NCI-H1930 (cell line): ENCODE measurements around the gene CAVIN1.
"Not testable (repeated sequence)": the region's sequence is repeated elsewhere in the genome, so short reads cannot be mapped to it uniquely, and the experiment has no call there.

Experiments
- DNase-seq, 2 experiments: peaks; one replicate each; lab custom pipeline; 2025; lab: John Stamatoyannopoulos, UW

CAVIN1 gene, protein sequence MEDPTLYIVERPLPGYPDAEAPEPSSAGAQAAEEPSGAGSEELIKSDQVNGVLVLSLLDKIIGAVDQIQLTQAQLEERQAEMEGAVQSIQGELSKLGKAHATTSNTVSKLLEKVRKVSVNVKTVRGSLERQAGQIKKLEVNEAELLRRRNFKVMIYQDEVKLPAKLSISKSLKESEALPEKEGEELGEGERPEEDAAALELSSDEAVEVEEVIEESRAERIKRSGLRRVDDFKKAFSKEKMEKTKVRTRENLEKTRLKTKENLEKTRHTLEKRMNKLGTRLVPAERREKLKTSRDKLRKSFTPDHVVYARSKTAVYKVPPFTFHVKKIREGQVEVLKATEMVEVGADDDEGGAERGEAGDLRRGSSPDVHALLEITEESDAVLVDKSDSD

DNA sequence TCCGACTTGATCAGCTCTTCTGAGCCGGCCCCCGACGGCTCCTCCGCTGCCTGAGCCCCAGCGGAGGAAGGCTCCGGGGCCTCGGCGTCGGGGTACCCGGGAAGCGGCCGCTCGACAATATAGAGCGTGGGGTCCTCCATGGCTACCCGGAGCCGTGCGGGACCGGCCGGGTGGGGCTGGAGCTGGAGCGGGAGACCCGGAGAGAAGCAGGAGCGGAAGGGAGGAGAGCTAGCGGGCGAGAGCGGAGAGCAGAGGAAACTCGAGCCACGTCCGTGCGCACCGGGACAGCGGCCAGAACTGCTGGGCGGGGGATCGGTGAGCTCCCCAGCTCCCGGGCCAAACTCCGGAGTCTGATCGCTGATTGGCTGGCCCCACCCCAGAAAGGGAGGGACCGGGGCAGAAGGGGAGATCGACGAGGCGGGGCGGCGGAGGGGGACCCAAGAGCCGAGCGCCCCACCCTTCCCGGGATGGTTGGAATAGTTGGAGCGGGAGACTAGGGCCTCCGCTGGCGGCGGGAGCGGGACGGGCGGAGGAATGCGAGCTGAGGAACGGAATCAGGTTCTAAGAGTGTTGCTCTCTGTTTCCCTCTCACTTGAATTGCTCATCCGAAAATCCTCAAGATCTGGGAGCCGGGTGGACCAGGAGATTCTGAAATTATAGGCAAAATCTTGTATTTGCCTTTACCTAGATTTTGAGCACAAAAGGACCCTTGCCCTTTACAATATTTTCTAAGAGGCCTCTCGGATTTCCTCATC is at the start of gene CAVIN1:
CAVIN1 (minus strand) TSS at position 299 of the 755 bp plus-strand sequence; CDS start at position 140, 159 bp downstream.
- no peak for DNase-seq

DNA sequence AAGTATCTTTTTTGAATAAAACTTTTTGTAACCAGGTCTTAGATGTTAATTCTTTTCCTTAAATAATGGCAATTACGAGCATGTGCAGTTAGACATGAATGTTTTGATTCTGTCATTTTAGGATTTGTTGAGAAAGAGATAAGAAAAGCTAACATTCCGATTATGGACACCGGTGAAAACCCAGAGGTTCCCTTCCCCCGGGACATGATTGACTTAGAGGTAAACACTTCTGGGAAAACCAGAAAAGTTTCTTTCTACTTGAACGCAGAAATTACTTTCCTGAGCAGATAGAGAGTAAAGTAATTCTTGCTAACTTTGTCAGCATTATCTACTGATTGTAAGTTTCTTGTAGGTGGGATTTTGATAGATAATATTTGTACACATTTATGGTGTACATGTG is 44.8 kb upstream of the CAVIN1 start:
- DNase-seq: no peak

DNA sequence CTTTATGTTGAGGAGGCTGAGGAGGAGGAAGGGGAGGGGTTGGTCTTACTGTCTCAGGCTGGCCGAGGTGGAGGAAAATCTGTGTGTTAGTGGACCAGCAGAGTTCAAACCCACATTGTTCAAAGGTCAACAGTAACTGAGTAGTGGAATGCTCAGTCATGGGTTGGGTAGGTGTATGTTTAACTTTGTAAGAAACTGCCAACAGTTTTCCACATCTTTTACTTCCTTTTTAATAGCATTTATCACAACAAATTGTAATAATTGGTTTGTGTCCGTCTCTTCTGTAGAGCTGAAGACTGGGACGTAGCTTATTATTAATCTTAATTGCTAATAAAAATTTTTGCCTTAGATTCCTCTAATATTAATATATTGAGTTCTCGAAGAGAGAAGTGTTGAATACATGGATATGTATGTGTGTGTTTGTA is 40.9 kb upstream of the CAVIN1 start:
- DNase-seq: no peak

DNA sequence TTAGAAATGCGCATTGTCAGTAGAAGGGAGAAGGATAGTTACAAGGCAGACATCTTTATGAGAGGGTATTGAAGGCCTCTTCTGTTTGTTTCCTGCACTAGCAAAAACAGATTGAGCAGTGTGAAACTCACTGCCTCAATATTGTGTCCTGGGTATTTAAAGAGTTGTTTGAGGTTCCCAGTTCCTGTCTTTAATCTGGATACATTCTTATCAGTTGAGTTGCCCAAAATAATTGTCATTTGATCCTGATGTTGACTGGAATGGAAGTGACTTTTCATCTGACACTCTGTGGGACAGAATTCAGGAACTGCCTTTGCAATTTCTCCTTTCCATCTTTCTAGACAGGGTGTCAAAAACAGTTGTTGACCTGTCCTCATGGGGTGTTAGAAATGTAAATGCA is 37.3 kb upstream of the CAVIN1 start:
- no peak for DNase-seq

DNA sequence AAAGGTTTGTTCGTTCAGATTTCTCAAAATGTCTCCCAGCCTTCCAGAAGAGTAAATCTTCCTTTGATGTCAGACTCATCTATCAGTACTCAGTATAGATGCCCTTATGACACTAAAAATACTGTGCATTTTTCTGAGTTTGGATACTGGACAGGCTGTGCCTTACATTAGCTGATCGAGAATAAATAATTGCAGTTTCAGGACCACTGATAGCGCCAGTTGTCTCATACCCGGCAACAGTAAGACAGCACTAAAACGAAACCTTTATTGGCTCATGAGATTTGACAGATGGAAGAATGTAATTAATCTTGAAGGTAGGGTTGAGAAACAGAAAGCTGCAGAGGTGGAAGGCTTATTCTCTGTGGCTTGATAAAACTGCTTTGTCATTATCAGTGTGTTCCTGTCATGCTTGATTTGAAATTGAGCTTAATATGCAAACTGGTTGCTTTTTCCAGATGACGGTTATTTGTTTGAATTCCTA is 36.8 kb upstream of the CAVIN1 start:
- no peak for DNase-seq

DNA sequence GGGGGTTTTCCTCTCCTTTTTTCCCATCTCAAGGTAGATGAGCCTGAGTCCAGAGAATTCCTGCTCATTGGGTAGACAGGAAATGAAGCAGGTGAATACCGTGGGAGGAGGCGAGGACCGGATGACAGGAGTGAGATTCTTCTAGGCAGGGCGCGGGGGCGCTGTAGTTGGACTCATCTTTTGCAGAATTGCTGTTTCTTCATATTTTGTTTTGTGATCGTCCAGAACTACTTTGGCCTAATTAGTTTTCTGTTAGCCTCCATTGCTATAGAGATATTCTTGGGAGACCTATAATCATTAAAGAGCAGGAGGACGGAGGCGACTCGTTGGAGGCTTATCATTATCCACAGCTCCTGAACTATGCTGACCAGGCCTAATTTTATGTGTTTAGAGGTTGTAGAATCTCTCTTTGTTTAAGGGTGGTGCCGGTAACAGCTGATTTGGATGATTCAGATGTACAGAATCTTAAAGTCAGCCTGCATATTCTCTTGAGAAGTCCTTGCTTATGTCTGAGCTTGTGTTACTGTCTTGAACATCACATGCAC is 36.3 kb upstream of the CAVIN1 start:
- DNase-seq: peak in 1 of 2 experiments; percentile 18

DNA sequence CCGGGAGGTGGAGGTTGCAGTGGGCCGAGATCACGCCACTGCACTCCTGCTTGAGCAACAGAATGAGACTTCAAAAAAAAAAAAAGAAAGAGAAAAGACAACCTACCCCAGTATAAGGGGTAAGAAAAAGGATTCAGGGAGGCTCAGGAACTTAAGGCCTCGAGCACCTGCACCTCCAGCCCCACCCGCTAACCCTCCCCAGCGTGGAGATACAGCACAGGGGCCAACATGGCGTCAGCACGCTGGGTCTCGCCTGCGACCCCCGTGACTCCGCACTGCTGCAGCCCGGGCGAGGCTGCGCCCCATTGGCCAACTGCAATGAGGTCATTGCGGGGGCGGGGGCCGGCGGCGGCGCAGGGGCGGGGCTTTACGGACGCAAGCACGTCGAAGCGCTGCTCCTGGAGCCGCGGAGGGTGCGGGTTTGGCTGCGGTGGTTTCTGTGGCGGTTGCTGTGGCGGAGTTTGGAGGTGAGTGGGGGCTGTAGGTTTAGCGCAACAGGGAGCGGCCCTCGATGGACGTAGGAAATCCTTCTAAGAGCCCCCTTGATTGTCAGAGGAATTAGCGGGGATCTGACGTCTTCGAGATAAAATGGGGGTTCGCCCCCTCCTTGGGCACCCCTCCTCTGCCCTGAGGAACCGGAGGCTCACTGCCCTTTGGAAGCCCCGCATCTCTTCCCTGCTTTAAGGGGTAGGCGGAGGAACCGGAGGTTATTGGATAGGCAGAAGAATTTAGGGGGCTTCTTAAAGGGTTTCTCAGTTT is 35.6 kb upstream of the CAVIN1 start, which contains the start of gene ATP6V0A1:
ATP6V0A1 (plus strand) TSS at position 382 of the 759 bp plus-strand sequence. CDS start 2,017 bp downstream, outside the sequence.
- peak; percentile 81 to 86 for DNase-seq

DNA sequence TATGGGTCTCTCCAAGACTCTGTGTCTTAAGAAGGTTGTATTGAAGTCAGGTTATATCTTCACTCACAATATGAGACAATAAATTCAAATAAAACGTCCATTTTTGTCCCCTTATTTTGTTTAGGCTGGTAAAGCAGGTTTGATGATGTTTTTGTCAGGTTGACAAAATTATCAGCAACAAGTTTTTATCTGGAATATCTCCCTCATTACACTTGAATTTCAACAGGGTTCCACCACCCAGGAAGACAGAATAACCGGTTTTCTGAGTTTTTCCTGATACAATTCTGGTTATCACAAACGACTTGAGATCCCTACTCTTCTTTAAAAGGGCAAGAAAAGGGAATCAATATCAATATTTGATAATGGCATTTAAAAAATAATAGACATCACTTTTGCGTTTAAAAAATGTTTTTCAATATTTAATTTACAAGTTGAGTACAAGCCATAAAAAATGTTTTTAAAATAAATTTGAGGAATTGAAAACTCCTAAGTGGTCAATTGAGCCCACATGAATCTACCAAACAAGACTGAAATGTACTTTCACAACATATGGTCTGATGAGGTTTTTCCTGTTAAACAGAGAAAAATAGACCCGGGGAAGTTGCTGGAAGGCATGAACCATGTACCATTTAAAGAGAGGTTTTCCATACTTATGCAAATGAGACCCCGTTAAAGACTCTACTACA is 34.2 kb upstream of the CAVIN1 start:
- DNase-seq: no peak

DNA sequence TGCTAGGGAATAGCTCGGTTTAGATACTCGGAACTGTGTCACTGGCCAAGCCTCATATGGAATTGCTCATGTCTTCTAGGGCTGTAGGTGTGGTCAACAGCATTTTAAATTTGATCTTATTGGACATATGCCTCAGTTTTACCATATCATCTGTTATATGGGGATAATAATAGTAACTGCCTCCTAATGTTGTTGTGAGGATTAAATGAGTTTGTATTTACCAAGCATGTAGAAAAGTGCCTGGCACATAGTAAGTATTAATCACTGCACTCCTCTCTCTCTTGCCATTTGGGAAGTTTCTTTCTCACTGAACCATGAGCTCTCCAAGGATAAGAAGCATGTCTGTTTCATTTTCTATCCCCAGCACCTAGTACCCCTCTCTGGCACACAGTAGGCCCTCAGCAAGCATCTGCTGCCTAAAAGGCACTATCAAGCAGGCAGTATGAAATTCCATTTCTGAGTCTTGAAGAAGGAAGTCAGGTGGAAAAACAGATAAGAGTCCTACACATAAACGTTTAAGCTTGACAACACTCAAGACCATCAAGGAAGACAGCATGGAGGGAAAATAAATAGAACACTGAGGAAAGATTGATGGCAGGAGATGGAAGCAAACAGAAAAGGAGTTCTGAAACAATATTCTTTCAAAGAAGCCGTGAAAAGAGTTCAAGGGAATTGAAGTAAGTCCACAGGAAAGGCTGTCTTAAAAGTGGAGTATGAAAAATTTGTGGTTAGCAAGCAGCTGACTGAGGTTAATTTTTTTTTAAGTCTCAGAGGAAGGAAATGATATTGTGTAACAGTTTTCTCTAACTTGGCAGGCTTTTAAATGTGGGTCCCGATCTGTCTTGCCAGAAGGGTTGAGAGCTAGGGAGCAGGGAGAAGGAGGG is 33.4 kb upstream of the CAVIN1 start:
- DNase-seq: no peak

DNA sequence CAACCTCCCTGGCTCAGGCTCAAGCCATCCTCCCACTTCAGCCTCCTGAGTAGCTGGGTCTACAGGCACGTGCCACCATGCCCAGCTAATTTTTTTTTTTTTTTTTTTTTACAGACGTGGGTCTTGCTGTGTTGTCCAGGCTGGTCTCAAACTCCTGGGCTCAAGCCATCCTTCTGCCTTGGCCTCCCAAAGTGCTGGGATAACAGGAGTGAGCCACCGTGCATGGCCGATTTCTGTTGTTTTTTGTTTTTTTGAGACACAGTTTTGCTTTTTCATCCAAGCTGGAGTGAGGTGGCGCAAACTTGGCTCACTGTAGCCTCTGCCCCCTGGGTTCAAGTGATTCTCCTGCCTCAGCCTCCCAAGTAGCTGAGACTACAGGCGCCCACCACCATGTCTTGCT is 31.9 kb upstream of the CAVIN1 start:
- not testable (repeated sequence) for DNase-seq

DNA sequence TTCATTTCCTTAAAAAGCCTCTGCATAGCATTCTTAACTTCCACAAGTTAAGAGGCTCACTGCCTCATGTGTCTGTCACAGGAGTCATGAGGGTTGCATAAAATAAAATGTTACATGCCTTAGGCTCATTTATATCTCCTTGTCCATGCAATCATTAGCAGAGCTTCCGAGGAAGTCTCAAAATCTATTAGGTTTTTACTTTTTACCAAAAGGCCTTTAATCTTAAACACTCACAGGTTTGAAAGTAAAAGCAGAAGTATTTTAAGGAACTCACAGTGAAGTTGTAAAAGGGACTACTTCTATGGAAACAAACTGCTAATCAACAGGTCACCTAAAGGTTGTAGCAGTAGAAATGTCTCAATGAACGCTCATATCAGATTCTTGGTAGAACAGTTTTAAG is 30.4 kb upstream of the CAVIN1 start:
- no peak for DNase-seq

DNA sequence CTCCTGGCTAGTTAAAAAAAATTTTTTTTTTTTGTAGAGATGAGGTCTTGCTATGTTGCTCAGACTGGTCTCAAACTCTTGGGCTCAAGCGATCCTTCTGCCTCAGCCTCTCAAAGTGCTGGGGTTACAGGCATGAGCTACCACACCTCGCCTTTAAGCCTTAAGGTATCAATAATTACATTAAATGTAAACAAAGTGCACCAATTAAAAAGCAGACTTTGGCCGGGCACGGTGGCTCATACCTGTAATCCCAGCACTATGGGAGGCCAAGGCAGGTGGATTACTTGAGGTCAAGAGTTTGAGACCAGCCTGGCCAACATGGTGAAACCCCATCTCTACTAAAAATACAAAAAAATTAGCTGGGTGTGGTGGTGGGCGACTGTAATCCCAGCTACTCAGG is 28.2 kb upstream of the CAVIN1 start:
- DNase-seq: not testable (repeated sequence)

DNA sequence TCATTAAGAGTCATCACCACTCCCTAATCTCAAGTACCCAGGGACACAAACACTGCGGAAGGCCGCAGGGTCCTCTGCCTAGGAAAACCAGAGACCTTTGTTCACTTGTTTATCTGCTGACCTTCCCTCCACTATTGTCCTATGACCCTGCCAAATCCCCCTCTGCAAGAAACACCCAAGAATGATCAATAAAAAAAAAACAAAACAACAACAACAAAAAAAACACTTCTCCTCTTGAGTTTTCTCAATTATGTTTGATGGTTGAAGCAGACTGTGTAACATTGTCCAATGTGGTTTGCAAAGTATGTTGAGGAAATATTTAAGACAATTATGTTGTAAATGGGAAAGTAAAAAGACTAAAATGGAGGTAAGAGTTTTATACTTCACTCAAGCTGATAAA is 26.8 kb upstream of the CAVIN1 start:
- not testable (repeated sequence) for DNase-seq

DNA sequence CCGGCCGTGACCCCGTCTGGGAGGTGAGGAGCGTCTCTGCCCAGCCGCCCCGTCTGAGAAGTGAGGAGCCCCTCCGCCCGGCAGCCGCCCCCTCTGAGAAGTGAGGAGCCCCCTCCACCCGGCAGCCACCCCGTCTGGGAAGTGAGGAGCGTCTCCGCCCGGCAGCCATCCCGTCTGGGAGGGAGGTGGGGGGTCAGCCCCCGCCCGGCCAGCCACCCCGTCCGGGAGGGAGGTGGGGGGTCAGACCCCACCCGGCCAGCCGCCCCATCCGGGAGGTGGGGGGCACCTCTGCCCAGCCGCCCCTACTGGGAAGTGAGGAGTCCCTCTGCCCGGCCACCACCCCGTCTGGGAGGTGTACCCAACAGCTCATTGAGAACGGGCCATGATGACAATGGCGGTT is 26.1 kb upstream of the CAVIN1 start:
- not testable (repeated sequence) for DNase-seq

DNA sequence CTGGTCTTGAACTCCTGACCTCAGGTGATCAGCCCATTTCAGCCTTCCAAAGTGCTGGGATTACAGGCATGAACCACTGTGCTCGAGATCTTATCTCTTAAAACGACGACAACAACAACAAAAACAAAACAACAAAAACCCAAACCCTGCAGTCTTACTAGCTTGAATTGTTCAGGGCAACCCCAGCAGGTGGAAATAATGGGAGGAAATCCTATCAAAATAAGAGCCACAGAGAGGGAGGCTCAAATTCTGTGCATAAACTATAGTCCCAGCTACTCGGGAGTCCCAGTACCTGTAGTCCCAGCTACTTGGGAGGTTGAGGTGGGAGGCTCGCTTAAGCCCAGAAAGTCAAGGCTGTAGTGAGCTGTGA is 19.1 kb upstream of the CAVIN1 start:
- no peak for DNase-seq

DNA sequence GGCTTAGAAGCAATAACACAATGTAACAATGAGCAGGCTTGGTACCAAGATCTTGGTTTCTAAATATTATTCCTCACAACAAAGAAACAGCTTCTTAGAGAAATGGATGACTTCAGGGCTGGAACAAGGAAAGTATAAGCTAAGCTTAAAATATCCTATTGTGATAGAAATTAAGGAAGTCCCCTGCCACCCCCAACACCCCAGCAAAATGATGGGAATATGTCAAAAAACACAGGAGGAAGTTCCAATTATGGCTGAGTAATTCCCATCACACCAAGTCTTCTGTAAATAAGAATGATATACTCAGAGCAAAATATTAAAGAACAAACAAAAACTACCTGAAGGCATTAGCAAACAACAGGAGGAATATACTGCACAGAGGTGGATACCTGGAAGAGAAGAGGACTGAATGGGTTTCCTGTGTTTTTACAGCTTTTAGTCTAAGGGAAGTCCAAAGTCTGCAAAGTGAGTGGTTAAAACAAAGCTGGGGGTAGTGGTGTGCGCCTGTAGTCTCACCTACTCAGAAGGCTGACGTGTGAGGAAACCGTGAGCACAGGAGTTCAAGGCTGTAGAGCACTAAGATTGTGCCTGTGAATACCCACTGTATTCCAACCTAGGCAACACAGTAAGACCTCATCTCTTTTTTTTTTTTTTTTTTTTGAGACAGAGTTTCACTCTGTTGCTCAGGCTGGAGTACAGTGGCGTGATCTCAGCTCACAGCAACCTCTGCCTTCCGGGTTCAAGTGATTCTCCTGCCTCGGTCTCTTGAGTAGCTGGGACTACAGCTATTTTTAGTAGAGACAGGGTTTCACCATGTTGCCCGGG is 18.5 kb upstream of the CAVIN1 start:
- no peak for DNase-seq

DNA sequence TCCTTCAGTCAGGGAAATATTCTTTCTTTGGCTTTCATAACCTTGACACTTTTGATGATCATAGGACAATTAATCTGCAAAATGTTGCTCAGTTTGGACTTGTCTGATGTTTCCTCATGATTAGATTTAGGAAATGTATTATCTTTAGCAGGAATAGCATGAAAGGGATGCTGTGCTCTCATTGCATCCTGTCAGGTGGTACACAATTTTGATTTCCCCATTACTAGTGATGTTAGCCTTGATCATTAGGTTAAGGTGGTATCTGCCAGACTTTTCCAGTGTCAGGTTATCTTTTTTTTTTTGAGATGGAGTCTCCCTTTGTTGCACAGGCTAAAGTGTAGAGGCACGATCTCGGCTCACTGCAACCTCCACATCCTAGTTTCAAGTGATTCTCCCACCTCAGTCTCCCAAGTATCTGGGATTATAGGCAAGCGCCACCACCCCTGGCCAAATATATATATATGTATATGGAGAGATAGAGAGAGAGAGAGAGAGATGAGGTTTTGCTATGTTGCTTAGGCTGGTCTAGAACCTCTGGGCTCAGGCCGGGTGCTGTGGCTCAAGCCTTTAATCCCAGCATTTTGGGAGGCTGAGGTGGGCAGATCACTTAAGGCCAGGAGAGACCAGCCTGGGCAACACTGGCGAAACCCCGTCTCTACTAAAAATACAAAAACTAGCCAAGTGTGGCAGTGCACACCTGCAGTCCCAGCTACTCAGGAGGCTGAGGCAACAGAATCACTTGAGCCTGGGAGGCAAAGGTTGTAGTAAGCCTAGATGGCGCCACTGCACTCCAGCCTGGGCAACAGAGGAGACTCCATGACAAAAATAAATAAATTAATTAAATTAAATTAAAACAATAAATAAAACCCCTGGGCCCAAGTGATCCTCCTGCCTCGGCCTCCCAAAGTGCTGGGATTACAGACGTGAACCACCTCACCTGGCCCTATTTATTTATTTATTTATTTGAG is 15.8 kb upstream of the CAVIN1 start:
- peak in 1 of 2 experiments; percentile 34 for DNase-seq

DNA sequence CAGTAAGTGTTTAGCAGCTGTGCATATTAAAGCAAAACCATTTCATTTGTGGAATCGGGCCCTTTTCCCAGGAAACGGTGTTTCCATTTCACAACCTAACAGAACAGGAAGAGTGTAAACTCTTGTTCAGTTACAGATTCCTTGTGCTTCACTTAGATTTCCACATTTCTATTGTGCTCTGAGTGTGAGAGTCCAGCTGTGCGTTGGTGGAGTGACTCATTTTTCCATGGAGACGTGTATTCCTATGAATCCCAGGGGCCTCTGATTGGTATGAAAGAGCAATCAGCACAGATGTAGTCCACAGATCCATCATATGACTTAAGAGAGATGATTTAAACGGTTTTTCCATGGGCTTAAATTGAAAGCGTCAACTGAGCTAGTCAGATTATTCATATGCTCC is 13.3 kb upstream of the CAVIN1 start:
- peak in 1 of 2 experiments; percentile 61 for DNase-seq
